ENCODE results near the gene IGSF9. TPM values are rescaled to one million over a fixed set of nuclear protein-coding genes. Genes with fewer than 3 reads are reported as not detected.
A peak's percentile ranks its signal among the peaks of the same experiment; 100 is the strongest.

Gene IGSF9
- total RNA-seq, 1 experiment from 2014 or later, result 21.2 TPM

DNA sequence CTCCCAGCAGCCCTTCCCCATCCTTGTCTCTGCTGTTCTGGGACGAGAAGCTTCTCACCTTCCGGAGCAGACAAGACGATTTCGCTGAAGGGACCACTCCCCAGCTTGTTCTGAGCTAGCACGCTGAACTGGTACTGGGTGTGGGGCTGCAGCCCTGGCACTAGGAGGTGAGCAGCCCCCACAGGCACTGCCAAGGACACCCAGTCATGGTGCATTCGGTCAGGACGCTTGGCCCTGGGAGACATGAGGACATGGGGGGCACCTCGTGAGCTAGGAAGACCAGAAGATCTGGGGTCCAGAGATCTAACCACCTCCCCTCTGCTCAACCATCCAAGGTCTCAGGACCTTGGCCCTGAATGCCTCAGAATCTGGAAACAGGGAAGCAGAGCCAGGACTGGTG, 14.8 kb downstream of the IGSF9 start:
- peaks cover 18% of the 10 kb centered on the region for H3K4me1 ChIP-seq
- H3K36me3 ChIP-seq (ENCODE audit: control insufficient read depth, insufficient read depth, low read length), result peaks cover 4% of the 10 kb centered on the region
- H3K9me3 Mint-ChIP-seq (ENCODE audit: unreplicated experiment), result no peaks in the 10 kb centered on the region
- no peak overlapping the region for H3K4me3 Mint-ChIP-seq (ENCODE audit: unreplicated experiment)
- H3K27me3 Mint-ChIP-seq (ENCODE audit: insufficient read depth, unreplicated experiment), result no peaks in the 10 kb centered on the region
- no peak overlapping the region for H3K4me3 ChIP-seq (ENCODE audit: low read depth, low read length)
- H3K27me3 ChIP-seq (replicated peaks; ENCODE audit: control insufficient read depth, insufficient read depth, low read length), result no peaks in the 10 kb centered on the region
- TF ChIP-seq, protein P1, sequence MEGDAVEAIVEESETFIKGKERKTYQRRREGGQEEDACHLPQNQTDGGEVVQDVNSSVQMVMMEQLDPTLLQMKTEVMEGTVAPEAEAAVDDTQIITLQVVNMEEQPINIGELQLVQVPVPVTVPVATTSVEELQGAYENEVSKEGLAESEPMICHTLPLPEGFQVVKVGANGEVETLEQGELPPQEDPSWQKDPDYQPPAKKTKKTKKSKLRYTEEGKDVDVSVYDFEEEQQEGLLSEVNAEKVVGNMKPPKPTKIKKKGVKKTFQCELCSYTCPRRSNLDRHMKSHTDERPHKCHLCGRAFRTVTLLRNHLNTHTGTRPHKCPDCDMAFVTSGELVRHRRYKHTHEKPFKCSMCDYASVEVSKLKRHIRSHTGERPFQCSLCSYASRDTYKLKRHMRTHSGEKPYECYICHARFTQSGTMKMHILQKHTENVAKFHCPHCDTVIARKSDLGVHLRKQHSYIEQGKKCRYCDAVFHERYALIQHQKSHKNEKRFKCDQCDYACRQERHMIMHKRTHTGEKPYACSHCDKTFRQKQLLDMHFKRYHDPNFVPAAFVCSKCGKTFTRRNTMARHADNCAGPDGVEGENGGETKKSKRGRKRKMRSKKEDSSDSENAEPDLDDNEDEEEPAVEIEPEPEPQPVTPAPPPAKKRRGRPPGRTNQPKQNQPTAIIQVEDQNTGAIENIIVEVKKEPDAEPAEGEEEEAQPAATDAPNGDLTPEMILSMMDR (IDR thresholded peaks at IDR 0.05; ENCODE audit: insufficient read depth in 1 of 2, low read depth in 1 of 2, low read length in 1 of 2, severe bottlenecking in 1 of 2, unreplicated experiment in 1 of 2), result no peak
- ChIA-PET CTCF (interaction anchor here (1.6 kb wide), 1 partner anchor 78 kb away, joined by 7 read pairs; no protein-coding TSS in a partner anchor), POLR2A (interaction anchor here (0.7 kb wide), 1 partner anchor 8 kb away, joined by 3 read pairs; no protein-coding TSS in a partner anchor)
- BruUV-seq (replicated peaks), result no TSS peak
- H3K9me3 ChIP-seq, result no peaks in the 10 kb centered on the region
- H3K4me1 Mint-ChIP-seq (ENCODE audit: low read depth, unreplicated experiment), result peaks cover 27% of the 10 kb centered on the region
- intact Hi-C loops (cut with micrococcal nuclease; ENCODE audit: unreplicated experiment), result loop anchor here (10.0 kb wide), 1 partner anchor 154 kb away; the partner anchor contains the start of gene KCNJ9
- peak overlapping the region; percentile 21 for H3K27ac Mint-ChIP-seq (ENCODE audit: unreplicated experiment)
- DNase-seq, result no peak
- H3K36me3 Mint-ChIP-seq (ENCODE audit: insufficient read depth, unreplicated experiment), result peaks cover 32% of the 10 kb centered on the region

DNA sequence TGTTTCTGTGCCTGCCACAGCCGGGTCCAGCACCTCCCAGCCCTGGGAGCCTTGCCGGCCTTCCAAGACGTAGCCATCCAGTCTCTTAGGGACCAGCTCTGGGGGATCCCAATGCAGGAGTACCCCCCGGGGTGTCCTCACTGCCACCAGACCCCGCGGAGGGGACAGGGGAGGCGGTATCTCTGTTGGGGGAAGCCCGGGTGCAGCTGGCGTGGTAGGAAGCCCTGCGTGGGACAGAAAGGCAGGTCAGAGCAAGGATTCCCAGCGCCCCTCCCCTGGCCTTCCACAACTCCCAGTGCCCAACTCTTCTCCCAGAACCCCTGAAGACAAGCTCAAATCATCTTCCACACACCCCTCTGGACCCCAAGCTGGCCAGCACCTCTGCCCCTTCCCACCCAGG, 15.2 kb downstream of the IGSF9 start:
- Mint-ChIP-seq H3K27me3 (ENCODE audit: insufficient read depth, unreplicated experiment) (no peaks in the 10 kb centered on the region), H3K36me3 (ENCODE audit: insufficient read depth, unreplicated experiment) (peaks cover 36% of the 10 kb centered on the region), H3K27ac (ENCODE audit: unreplicated experiment) (no peak overlapping the region), H3K4me3 (ENCODE audit: unreplicated experiment) (no peak overlapping the region), H3K4me1 (ENCODE audit: low read depth, unreplicated experiment) (peaks cover 27% of the 10 kb centered on the region), H3K9me3 (ENCODE audit: unreplicated experiment) (no peaks in the 10 kb centered on the region)
- POLR2A ChIA-PET, result interaction anchor here (0.7 kb wide), 1 partner anchor 8 kb away, joined by 3 read pairs; no protein-coding TSS in a partner anchor
- H3K27me3 ChIP-seq (replicated peaks; ENCODE audit: control insufficient read depth, insufficient read depth, low read length), result no peaks in the 10 kb centered on the region
- no TSS peak for BruUV-seq (replicated peaks)
- no peak overlapping the region for H3K4me3 ChIP-seq (ENCODE audit: low read depth, low read length)
- no peak for DNase-seq
- TF ChIP-seq, protein P1 (IDR thresholded peaks at IDR 0.05; ENCODE audit: insufficient read depth in 1 of 2, low read depth in 1 of 2, low read length in 1 of 2, severe bottlenecking in 1 of 2, unreplicated experiment in 1 of 2), result no peak
- intact Hi-C loops (cut with micrococcal nuclease; ENCODE audit: unreplicated experiment), result loop anchor here (10.0 kb wide), 1 partner anchor 155 kb away; the partner anchor contains the start of gene KCNJ9
- H3K36me3 ChIP-seq (ENCODE audit: control insufficient read depth, insufficient read depth, low read length), result peaks cover 4% of the 10 kb centered on the region
- H3K9me3 ChIP-seq, result no peaks in the 10 kb centered on the region
- peaks cover 18% of the 10 kb centered on the region for H3K4me1 ChIP-seq
- CTCF ChIA-PET, result interaction anchor here (0.6 to 1.6 kb wide), 2 partner anchors 78 to 104 kb away, joined by 3 to 7 read pairs; partner anchors contain the start of gene SLAMF8

DNA sequence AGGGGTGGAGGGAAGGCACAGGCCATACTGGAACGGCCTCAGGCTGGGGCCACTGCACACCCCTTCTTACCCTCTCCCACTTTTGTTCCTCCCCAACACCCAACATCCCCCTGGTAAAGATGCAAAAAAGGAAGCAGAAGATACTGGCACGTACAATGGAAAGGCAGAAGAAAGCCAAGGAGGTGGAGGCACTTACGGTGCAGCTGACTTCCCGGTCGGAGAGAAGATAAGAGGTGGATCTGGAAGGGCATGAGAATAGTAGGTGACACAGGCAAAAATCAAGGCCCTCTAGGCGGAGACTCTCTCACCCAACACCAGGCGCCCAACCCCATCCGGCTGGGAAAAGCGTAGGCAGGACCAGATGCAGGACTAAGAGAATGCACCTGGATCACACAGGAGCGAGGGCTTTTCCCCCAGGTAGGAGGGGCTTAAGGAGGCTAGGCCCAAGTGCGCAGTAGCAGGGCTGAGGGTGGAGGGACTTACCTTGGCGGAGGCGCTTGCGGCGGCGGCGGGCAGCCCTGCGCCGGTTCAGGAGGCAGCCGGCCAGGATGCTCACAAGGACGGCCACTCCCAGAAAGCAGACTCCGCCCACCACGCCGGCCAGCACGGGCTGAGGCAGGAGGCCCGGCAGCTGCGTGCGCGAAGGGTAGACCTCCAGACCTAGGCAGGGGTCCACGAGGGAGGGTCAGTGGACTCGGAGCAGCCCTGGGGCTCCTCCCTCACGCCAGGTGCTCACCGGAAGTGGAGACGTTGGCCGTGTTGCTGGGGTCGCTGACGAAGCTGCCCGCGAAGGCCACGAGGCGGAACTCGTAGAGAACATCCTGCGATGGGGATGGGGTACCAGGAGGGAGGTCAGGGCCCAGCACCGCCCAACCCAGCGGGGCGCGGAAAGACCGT, 16.0 kb downstream of the IGSF9 start:
- Histone ChIP-seq H3K4me1 (peaks cover 18% of the 10 kb centered on the region), H3K9me3 (no peaks in the 10 kb centered on the region), H3K4me3 (ENCODE audit: low read depth, low read length) (no peak overlapping the region), H3K27me3 (replicated peaks; ENCODE audit: control insufficient read depth, insufficient read depth, low read length) (no peaks in the 10 kb centered on the region), H3K36me3 (ENCODE audit: control insufficient read depth, insufficient read depth, low read length) (peaks cover 2% of the 10 kb centered on the region; the same call in 1 of the 2 replicates)
- Mint-ChIP-seq H3K4me1 (ENCODE audit: low read depth, unreplicated experiment) (peaks cover 27% of the 10 kb centered on the region), H3K36me3 (ENCODE audit: insufficient read depth, unreplicated experiment) (peaks cover 41% of the 10 kb centered on the region), H3K27ac (ENCODE audit: unreplicated experiment) (no peak overlapping the region), H3K4me3 (ENCODE audit: unreplicated experiment) (no peak overlapping the region), H3K27me3 (ENCODE audit: insufficient read depth, unreplicated experiment) (no peaks in the 10 kb centered on the region), H3K9me3 (ENCODE audit: unreplicated experiment) (no peaks in the 10 kb centered on the region)
- BruUV-seq (replicated peaks), result no TSS peak
- TF ChIP-seq, protein P1 (IDR thresholded peaks at IDR 0.05; ENCODE audit: insufficient read depth in 1 of 2, low read depth in 1 of 2, low read length in 1 of 2, severe bottlenecking in 1 of 2, unreplicated experiment in 1 of 2), result no peak
- no peak for DNase-seq
- intact Hi-C loops (cut with micrococcal nuclease; ENCODE audit: unreplicated experiment), result loop anchor here (10.0 kb wide), 1 partner anchor 155 kb away; the partner anchor contains the start of gene KCNJ9
- CTCF ChIA-PET, result interaction anchor here (0.6 to 1.6 kb wide), 2 partner anchors 79 to 103 kb away, joined by 3 to 7 read pairs; partner anchors contain the start of gene SLAMF8
- POLR2A ChIA-PET, result no interaction called here

Measured in Caco-2 (cell line).